OCI-LY1 (cell line): Measurements from ENCODE around the gene FCRL1.

ENCODE experiments used
- H2AFZ ChIP-seq: fragments of 200-600 bp; sonication (generic), shearing (Covaris generic); 2 replicates; pipeline ENCODE4 v1.6.0; 2014; ENCODE audit warnings: antibody characterized with exemption, mild to moderate bottlenecking, low read length
- H3F3A ChIP-seq: fragments of 200-600 bp; sonication (generic), shearing (Covaris generic); 2 replicates; pipeline ENCODE4 v1.6.0; 2014; ENCODE audit warnings: mild to moderate bottlenecking, antibody characterized with exemption, low read length, moderate library complexity; ENCODE audit not compliant: insufficient read depth
- H3K27ac ChIP-seq: fragments of 200-600 bp; sonication (generic); 2 replicates; pipeline ENCODE4 v1.5.1; 2014; ENCODE audit warnings: low read length, mixed run types, mild to moderate bottlenecking, low read depth; ENCODE audit not compliant: poor library complexity, severe bottlenecking
- H3K27me3 ChIP-seq: fragments of 200-600 bp; sonication (generic); 2 replicates; pipeline ENCODE4 v1.6.0; 2014; ENCODE audit warnings: antibody characterized with exemption, mild to moderate bottlenecking, low read length, moderate library complexity; ENCODE audit not compliant: insufficient read depth
- H3K36me3 ChIP-seq: fragments of 200-600 bp; sonication (generic); 2 replicates; pipeline ENCODE4 v1.6.1; 2014; ENCODE audit warnings: mild to moderate bottlenecking, antibody characterized with exemption, low read length, moderate library complexity, mixed read lengths; ENCODE audit not compliant: insufficient read depth
- H3K4me1 ChIP-seq: fragments of 200-600 bp; sonication (generic); 2 replicates; pipeline ENCODE4 v1.5.1; 2014; ENCODE audit warnings: mild to moderate bottlenecking, low read length, moderate library complexity; ENCODE audit not compliant: insufficient read depth, severe bottlenecking
- H3K4me2 ChIP-seq: fragments of 200-600 bp; sonication (generic), shearing (Covaris generic); 2 replicates; pipeline ENCODE4 v1.6.1; 2014; ENCODE audit warnings: low read length
- H3K4me3 ChIP-seq: fragments of 200-600 bp; sonication (generic); 2 replicates; pipeline ENCODE4 v1.5.1; 2014; ENCODE audit warnings: low read length, low read depth, mild to moderate bottlenecking, mixed read lengths; ENCODE audit not compliant: poor library complexity, severe bottlenecking
- H3K79me2 ChIP-seq: fragments of 200-600 bp; shearing (Covaris generic); 2 replicates; pipeline ENCODE4 v1.6.1; 2016; ENCODE audit warnings: mixed run types, low read length, mixed read lengths; ENCODE audit not compliant: insufficient read depth
- H3K9ac ChIP-seq: fragments of 200-600 bp; sonication (generic), shearing (Covaris generic); 2 replicates; pipeline ENCODE4 v1.6.1; 2014; ENCODE audit warnings: mild to moderate bottlenecking, low read length, mixed read lengths
- H3K9me2 ChIP-seq: fragments of 200-600 bp; sonication (generic), shearing (Covaris generic); 2 replicates; pipeline ENCODE4 v1.6.1; 2014; ENCODE audit warnings: low read depth, mild to moderate bottlenecking, low read length, mixed read lengths
- H3K9me3 ChIP-seq: fragments of 200-600 bp; shearing (Covaris generic); 2 replicates; pipeline ENCODE4 v1.6.1; 2014; ENCODE audit warnings: low read length, mixed read lengths
- H4K20me1 ChIP-seq: fragments of 200-600 bp; sonication (generic), shearing (Covaris generic); 2 replicates; pipeline ENCODE4 v1.6.0; 2016; ENCODE audit warnings: mild to moderate bottlenecking, low read length; ENCODE audit not compliant: insufficient read depth
- EZH2 ChIP-seq: fragments of 200-600 bp; sonication (generic), shearing (Covaris generic); IDR thresholded peaks from 2 replicates; pipeline ENCODE4 v1.8.0; 2017; ENCODE audit warnings: borderline replicate concordance, mixed run types, mild to moderate bottlenecking, antibody characterized with exemption, low read length, moderate library complexity, mixed read lengths
- TF ChIP-seq, protein P1 (sequence below): fragments of 200-600 bp; sonication (generic), shearing (Covaris generic); IDR thresholded peaks from 2 replicates; pipeline ENCODE4 v1.5.1; 2017; ENCODE audit warnings: mild to moderate bottlenecking, antibody characterized with exemption, low read length, moderate library complexity, mixed read lengths

Gene FCRL1

DNA sequence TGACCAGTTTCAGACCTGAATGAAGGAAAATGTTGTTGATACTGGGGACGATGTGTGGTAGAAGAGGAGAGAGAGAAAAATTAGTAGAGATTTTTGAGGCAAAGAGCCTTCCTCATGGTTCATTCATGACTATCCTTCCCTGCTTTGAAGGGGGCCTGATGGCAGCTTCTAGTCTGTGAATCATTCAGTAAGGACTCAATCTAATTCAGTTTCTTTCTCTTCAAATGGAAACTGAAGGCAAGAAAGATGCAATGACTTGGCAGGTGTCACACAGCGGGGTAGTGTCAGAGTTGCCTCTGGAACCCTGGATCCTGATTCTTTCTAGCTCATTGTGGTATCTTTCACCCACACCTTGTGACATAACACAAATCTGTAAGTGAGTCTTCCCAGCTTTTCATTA is 36.6 kb upstream of the FCRL1 start:
- Histone ChIP-seq H3K4me1 (peaks cover 9% of the 10 kb centered on the region), H3K27me3 (no peaks in the 10 kb centered on the region), H3K9me3 (no peaks in the 10 kb centered on the region), H3K9ac (no peak overlapping the region), H3K4me2 (no peak overlapping the region), H3K36me3 (no peaks in the 10 kb centered on the region; the same call in 1 of the 2 replicates), H2AFZ (no peak overlapping the region), H3K4me3 (no peak overlapping the region), H4K20me1 (no peaks in the 10 kb centered on the region), H3F3A (no peaks in the 10 kb centered on the region), H3K27ac (no peak overlapping the region), H3K79me2 (no peaks in the 10 kb centered on the region), H3K9me2 (no peaks in the 10 kb centered on the region)
- TF ChIP-seq, protein P1, sequence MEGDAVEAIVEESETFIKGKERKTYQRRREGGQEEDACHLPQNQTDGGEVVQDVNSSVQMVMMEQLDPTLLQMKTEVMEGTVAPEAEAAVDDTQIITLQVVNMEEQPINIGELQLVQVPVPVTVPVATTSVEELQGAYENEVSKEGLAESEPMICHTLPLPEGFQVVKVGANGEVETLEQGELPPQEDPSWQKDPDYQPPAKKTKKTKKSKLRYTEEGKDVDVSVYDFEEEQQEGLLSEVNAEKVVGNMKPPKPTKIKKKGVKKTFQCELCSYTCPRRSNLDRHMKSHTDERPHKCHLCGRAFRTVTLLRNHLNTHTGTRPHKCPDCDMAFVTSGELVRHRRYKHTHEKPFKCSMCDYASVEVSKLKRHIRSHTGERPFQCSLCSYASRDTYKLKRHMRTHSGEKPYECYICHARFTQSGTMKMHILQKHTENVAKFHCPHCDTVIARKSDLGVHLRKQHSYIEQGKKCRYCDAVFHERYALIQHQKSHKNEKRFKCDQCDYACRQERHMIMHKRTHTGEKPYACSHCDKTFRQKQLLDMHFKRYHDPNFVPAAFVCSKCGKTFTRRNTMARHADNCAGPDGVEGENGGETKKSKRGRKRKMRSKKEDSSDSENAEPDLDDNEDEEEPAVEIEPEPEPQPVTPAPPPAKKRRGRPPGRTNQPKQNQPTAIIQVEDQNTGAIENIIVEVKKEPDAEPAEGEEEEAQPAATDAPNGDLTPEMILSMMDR, result no peak
- TF ChIP-seq EZH2, result no peak

DNA sequence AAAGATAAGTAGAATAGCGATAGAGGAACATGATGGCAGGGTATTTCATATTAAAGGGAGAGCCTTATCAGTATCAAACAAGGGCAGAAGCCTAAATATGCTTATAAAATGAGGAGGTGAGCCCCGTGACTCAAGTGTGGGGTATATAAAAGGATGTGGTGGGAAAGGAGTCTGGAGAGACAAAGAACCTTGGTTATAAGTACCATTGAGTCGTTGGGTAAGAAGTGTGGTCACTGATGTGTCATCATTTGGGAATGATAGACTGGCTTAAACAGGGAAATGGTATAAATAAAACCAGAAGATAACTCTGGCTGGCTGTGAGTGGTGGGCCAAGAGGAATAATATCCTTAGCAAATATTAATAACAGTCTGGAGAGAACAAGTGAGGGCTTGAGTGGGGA is 32.6 kb upstream of the FCRL1 start:
- Histone ChIP-seq H4K20me1 (no peaks in the 10 kb centered on the region), H3K36me3 (no peaks in the 10 kb centered on the region; the same call in 1 of the 2 replicates), H3K79me2 (no peaks in the 10 kb centered on the region), H3K9me2 (no peaks in the 10 kb centered on the region), H3K9ac (no peak overlapping the region), H3K9me3 (no peaks in the 10 kb centered on the region), H2AFZ (no peak overlapping the region), H3K4me3 (no peak overlapping the region), H3K4me1 (peaks cover 36% of the 10 kb centered on the region), H3K4me2 (no peak overlapping the region), H3F3A (no peaks in the 10 kb centered on the region), H3K27me3 (no peaks in the 10 kb centered on the region), H3K27ac (no peak overlapping the region)
- TF ChIP-seq EZH2, result no peak
- TF ChIP-seq, protein P1, result no peak

DNA sequence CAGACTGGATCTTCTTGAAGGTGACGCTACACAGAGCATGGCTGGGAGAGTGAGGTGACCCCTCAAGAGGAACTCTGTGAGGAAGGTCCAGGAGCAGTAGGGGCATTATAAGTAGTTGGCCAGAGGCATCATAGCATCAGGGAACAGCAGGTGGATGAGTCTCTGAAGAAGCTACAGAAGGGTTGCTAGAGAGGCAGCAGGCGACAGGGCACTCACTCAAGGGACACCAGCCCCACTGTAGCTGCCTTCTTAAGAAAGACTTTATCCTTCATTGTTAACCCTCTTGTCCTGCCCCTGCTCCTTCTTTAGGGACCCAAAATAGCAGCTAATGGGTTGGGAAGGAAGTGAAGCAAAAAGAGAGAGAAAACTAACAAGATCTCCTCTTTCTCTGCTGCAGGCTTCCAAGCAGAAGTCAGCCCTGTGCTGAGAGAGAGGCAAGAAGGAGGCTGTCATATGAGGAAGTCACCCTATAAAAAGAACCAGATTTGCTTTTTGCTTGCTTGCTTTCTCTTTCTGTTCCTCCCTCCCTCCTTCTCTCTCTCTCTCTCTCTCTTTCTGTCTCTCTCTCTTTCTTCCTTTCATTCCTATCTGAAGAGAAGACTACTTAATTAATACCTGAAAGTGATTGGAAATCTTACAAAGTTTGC is 29.4 kb upstream of the FCRL1 start:
- no peaks in the 10 kb centered on the region for H3K9me3 ChIP-seq
- H3K4me3 ChIP-seq, result peak overlapping the region; percentile 53
- no peaks in the 10 kb centered on the region for H4K20me1 ChIP-seq
- no peaks in the 10 kb centered on the region; the same call in 1 of the 2 replicates for H3K36me3 ChIP-seq
- H3K9ac ChIP-seq, result peak overlapping the region; percentile 69
- H2AFZ ChIP-seq, result peak overlapping the region; percentile 68; the same call in 1 of the 2 replicates
- H3K27ac ChIP-seq, result peak overlapping the region; percentile 87
- peaks cover 43% of the 10 kb centered on the region for H3K4me1 ChIP-seq
- H3K79me2 ChIP-seq, result no peaks in the 10 kb centered on the region
- H3K4me2 ChIP-seq, result peak overlapping the region; percentile 82
- no peaks in the 10 kb centered on the region for H3F3A ChIP-seq
- TF ChIP-seq, protein P1, result no peak
- TF ChIP-seq EZH2, result no peak
- no peaks in the 10 kb centered on the region for H3K27me3 ChIP-seq
- H3K9me2 ChIP-seq, result no peaks in the 10 kb centered on the region
